OCI-LY7 (cell line): Measurements from ENCODE around the gene MEIOB. TPM values are rescaled to one million over a fixed set of nuclear protein-coding genes. Genes with fewer than 3 reads are reported as not detected.

Experiments used
- BruUV-seq: library from RNA; stranded (reverse); fragments of 400-500 nt; replicated peaks from 2 replicates; lab custom pipeline; 2021; lab: Mats Ljungman, UMichigan
- CTCF ChIA-PET: fragments of 300-600 bp; sonication (Branson Sonifier 250); formaldehyde crosslinking; loops from one replicate; lab custom pipeline; 2022; ENCODE audit warnings: antibody characterized with exemption; ENCODE audit not compliant: unreplicated experiment; lab: Charles Lee
- POLR2A ChIA-PET: fragments of 300-600 bp; sonication (Branson Sonifier 250); formaldehyde crosslinking; loops from one replicate; lab custom pipeline; 2022; ENCODE audit warnings: antibody characterized with exemption; lab: Charles Lee
- DNase-seq: peaks from one replicate; pipeline ENCODE4 v3.0.0-alpha.2; 2015; ENCODE audit warnings: low spot score
- H2AFZ ChIP-seq: fragments of 200-600 bp; sonication (generic), shearing (Covaris generic); 2 replicates; pipeline ENCODE4 v1.6.1; 2014; ENCODE audit warnings: mild to moderate bottlenecking, antibody characterized with exemption, low read length, moderate library complexity
- H3K27ac ChIP-seq: fragments of 200-600 bp; sonication (generic); 2 replicates; pipeline ENCODE4 v1.5.1; 2014; ENCODE audit warnings: mixed run types, low read depth, mild to moderate bottlenecking, moderate library complexity, low read length, inconsistent platforms; ENCODE audit not compliant: poor library complexity, severe bottlenecking
- H3K36me3 ChIP-seq: fragments of 200-600 bp; sonication (generic); 2 replicates; pipeline ENCODE4 v1.6.1; 2014; ENCODE audit warnings: mild to moderate bottlenecking, antibody characterized with exemption, low read length, moderate library complexity, mixed read lengths; ENCODE audit not compliant: insufficient read depth
- H3K4me1 ChIP-seq: fragments of 200-600 bp; sonication (generic); 2 replicates; pipeline ENCODE4 v1.5.1; 2014; ENCODE audit warnings: mild to moderate bottlenecking, low read length; ENCODE audit not compliant: insufficient read depth, poor library complexity, severe bottlenecking
- H3K4me2 ChIP-seq: fragments of 200-600 bp; sonication (generic); 2 replicates; pipeline ENCODE4 v1.6.1; 2014; ENCODE audit warnings: mild to moderate bottlenecking, low read length
- H3K4me3 ChIP-seq: fragments of 200-600 bp; sonication (generic); 2 replicates; pipeline ENCODE4 v1.5.1; 2014; ENCODE audit warnings: mild to moderate bottlenecking, low read depth, low read length; ENCODE audit not compliant: poor library complexity, severe bottlenecking
- H3K79me2 ChIP-seq: fragments of 200-600 bp; sonication (generic); 2 replicates; pipeline ENCODE4 v1.6.1; 2016; ENCODE audit warnings: low read depth, mild to moderate bottlenecking, low read length, moderate library complexity, mixed read lengths; ENCODE audit not compliant: insufficient read depth
- H3K9me2 ChIP-seq: fragments of 200-600 bp; sonication (generic); 2 replicates; pipeline ENCODE4 v1.6.1; 2016; ENCODE audit warnings: mild to moderate bottlenecking, low read length, mixed read lengths; ENCODE audit not compliant: insufficient read depth
- H3K9me3 ChIP-seq: fragments of 200-600 bp; sonication (generic); 2 replicates; pipeline ENCODE4 v1.6.1; 2014; ENCODE audit warnings: mild to moderate bottlenecking, mixed run types, low read length, mixed read lengths
- H4K20me1 ChIP-seq: fragments of 200-600 bp; sonication (generic); 2 replicates; pipeline ENCODE4 v1.6.1; 2014; ENCODE audit warnings: mild to moderate bottlenecking, antibody characterized with exemption, low read length, moderate library complexity, mixed read lengths; ENCODE audit not compliant: insufficient read depth
- EZH2phosphoT487 ChIP-seq: fragments of 200-600 bp; sonication (generic); IDR thresholded peaks from 2 replicates; pipeline ENCODE4 v1.6.1; 2018; ENCODE audit warnings: low read depth, borderline replicate concordance, mild to moderate bottlenecking, mixed run types, antibody characterized with exemption, low read length, moderate library complexity, mixed read lengths
- intact Hi-C: fragments of 100-400 bp; cut with micrococcal nuclease; formaldehyde crosslinking; loops from one replicate; pipeline ENCODE4 v1.10.0; 2022; ENCODE audit not compliant: unreplicated experiment
- total RNA-seq, 2 experiments: library from RNA; depleted of rRNA in 1 of 2; stranded (reverse); fragments of >200 nt in 1 of 2; shearing (Covaris generic) in 1 of 2; gene quantifications; 2 replicates each; pipeline ENCODE4 v1.2.3, GENCODE V29; 2014 to 2022
- TF ChIP-seq, protein P1 (sequence below): fragments of 200-600 bp; sonication (generic); conservative IDR thresholded peaks from 2 replicates; pipeline ENCODE4 v1.5.1; 2014; ENCODE audit warnings: mild to moderate bottlenecking, antibody characterized with exemption, low read length, moderate library complexity, mixed read lengths

Gene MEIOB
- total RNA-seq, 2 experiments from 2014 or later: not detected

DNA sequence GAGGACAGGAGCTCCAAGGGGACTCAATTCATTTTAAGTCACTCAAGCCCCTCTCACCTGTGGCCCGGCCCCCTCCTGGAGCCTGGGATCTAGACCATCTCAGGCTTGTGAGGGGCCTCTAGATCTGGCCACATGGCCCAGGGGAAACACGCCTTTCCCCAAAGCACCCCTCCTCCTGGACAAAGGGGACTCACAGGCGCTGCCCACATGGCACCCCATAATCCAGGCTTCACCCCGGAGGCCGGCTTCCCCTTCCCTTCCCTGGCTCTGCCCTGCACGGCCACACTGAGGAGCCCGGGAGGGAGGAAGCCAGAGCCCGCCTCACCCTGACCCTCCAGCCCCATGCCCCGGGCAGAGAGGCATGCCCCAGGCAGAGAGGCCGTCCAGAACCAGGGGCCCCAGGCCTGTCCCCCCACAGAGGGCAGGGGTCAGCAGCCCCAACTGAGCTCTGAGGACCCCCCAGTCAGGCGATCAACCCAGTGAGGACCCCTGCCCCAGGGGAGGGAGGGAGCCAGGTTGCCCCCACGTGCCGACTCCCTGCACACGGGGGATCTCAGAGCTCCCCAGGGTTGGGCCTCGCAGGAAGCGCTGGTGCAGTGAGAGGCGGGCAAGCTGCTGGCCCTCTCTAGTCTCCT lies 35.4 kb upstream of the MEIOB start:
- CTCF ChIA-PET: no interaction called here

DNA sequence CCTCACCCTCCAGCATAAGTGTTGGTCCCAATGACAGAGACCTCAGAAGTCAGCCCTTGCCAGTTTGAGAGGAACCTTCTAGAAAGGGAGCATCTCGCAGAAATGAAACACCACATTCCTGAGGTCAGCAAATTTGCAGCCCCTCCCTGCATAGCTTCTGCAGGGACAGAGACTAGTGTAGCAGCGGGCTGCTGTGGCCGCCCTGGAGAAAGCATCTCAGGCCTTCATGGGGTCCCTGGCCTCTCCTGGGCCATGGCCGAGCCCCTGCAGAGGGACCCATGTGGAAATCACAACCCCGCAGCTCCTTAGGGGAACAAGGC lies 34.8 kb upstream of the MEIOB start:
- Histone ChIP-seq H3K4me1 (no peaks in the 10 kb centered on the region), H3K9me2 (no peaks in the 10 kb centered on the region), H3K36me3 (no peaks in the 10 kb centered on the region), H3K9me3 (no peaks in the 10 kb centered on the region), H3K79me2 (no peaks in the 10 kb centered on the region), H3K27ac (no peak overlapping the region), H3K4me3 (no peak overlapping the region), H2AFZ (no peak overlapping the region), H4K20me1 (no peaks in the 10 kb centered on the region), H3K4me2 (no peak overlapping the region)
- intact Hi-C loops: no loop called here
- CTCF ChIA-PET: no interaction called here
- TF ChIP-seq, protein P1, sequence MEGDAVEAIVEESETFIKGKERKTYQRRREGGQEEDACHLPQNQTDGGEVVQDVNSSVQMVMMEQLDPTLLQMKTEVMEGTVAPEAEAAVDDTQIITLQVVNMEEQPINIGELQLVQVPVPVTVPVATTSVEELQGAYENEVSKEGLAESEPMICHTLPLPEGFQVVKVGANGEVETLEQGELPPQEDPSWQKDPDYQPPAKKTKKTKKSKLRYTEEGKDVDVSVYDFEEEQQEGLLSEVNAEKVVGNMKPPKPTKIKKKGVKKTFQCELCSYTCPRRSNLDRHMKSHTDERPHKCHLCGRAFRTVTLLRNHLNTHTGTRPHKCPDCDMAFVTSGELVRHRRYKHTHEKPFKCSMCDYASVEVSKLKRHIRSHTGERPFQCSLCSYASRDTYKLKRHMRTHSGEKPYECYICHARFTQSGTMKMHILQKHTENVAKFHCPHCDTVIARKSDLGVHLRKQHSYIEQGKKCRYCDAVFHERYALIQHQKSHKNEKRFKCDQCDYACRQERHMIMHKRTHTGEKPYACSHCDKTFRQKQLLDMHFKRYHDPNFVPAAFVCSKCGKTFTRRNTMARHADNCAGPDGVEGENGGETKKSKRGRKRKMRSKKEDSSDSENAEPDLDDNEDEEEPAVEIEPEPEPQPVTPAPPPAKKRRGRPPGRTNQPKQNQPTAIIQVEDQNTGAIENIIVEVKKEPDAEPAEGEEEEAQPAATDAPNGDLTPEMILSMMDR: no peak
- no peak for TF ChIP-seq EZH2phosphoT487
- no peak for DNase-seq
- POLR2A ChIA-PET: no interaction called here
- BruUV-seq: no TSS peak

More for the DNA sequence above, 35.4 kb upstream of the MEIOB start:
- Histone ChIP-seq H3K4me1 (no peaks in the 10 kb centered on the region), H3K36me3 (no peaks in the 10 kb centered on the region), H3K4me3 (no peak overlapping the region), H3K4me2 (no peak overlapping the region), H3K79me2 (no peaks in the 10 kb centered on the region), H3K27ac (no peak overlapping the region), H2AFZ (no peak overlapping the region), H4K20me1 (no peaks in the 10 kb centered on the region), H3K9me2 (no peaks in the 10 kb centered on the region), H3K9me3 (no peaks in the 10 kb centered on the region)
- BruUV-seq: no TSS peak
- intact Hi-C loops: no loop called here
- TF ChIP-seq EZH2phosphoT487: no peak
- POLR2A ChIA-PET: no interaction called here
- no peak for DNase-seq

DNA sequence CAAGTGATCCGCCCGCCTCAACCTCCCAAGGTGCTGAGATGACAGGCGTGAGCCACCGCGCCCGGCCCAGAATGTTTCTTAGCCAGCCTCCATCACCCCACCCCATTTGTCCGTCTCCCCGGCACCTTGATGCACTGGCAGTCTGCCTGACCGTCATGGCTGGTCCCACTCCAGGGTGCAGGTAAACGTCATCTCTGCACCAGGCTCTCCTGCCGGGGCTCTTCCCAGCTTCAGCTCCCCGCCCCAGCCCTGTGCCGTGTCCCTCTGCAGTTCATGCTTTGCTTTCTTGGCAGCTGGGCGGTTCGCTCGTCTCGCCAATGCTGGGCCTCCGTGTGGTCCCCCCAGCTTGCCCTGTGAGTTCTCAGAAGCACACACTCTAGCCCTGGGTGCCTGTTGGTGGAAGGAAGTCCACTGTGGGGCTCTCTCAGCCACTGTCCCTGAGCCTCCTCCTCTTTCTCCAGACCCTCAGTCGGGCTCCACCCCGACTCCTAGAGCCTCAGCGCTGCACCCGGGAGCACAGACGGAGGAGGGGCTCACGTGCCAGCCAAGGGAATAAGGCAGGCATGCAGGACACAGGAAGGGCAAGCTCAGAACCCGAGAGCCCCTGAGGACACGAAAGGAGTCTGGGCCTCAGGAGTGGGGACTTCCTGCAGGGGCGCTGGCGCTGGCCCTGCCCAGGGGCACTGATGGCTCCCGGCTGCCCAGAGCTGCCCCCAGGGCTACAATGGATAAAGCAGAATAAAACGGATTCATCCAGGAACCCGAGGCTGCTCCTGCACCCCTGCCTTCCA lies 34.3 kb upstream of the MEIOB start:
- Histone ChIP-seq H3K36me3 (no peaks in the 10 kb centered on the region), H3K4me1 (no peaks in the 10 kb centered on the region), H4K20me1 (no peaks in the 10 kb centered on the region), H2AFZ (no peak overlapping the region), H3K9me2 (no peaks in the 10 kb centered on the region), H3K79me2 (no peaks in the 10 kb centered on the region), H3K9me3 (no peaks in the 10 kb centered on the region), H3K4me3 (no peak overlapping the region), H3K27ac (no peak overlapping the region), H3K4me2 (no peak overlapping the region)
- BruUV-seq: no TSS peak
- CTCF ChIA-PET: no interaction called here
- POLR2A ChIA-PET: no interaction called here
- intact Hi-C loops: no loop called here
- DNase-seq: no peak
- no peak for TF ChIP-seq EZH2phosphoT487
- TF ChIP-seq, protein P1: no peak
